Measurements from ENCODE around the gene RING1. TPM values are rescaled to one million over a fixed set of nuclear protein-coding genes. Genes with fewer than 3 reads are reported as not detected.

RING1 gene
- total RNA-seq, 2 experiments from 2014 or later: 31.8 to 40.0 TPM

DNA sequence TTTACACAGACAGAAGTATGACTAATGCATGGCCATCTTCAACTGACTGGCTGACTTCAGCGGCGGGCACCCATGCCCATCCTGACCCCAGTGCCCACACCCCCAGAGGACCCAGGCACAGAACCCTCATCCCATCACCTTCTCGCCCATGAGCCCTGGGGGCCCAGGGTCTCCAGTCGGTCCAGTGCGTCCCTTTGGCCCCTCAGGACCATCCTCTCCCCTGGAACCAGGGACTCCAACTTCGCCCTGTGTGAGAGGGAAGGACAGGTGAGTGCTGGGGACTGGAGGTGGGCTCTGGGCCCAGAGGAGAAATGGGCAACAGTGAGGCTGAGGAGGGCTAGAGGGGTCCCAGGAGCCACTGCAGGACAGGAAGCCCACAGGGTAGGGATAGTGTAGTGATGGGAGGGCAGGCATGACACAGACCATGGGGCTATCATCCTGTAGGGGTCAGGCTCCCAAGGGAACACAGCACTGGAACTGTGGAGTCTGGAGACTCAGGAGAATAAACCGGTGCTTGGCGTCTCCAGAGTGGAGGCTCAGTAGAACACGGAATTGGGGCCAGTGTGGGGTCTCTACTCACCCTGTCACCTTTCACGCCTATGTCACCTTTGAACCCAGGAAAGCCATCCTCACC, 32.7 kb upstream of the RING1 start:
- intact Hi-C loops (cut with micrococcal nuclease; ENCODE audit: unreplicated experiment): no loop called here
- Histone ChIP-seq H2AFZ (ENCODE audit: low read length) (no peak overlapping the region), H3K4me1 (ENCODE audit: insufficient read depth, low read length, poor library complexity, severe bottlenecking) (peaks cover 4% of the 10 kb centered on the region), H3K27ac (ENCODE audit: low read depth, low read length, poor library complexity, severe bottlenecking) (no peak overlapping the region), H3K9me2 (ENCODE audit: insufficient read depth, low read length) (no peaks in the 10 kb centered on the region), H3K4me2 (ENCODE audit: low read length) (no peak overlapping the region), H4K20me1 (ENCODE audit: insufficient read depth, low read length) (no peaks in the 10 kb centered on the region), H3K36me3 (ENCODE audit: insufficient read depth, low read length) (no peaks in the 10 kb centered on the region), H3K79me2 (ENCODE audit: insufficient read depth, low read depth, low read length) (no peaks in the 10 kb centered on the region), H3K9me3 (ENCODE audit: low read length) (no peaks in the 10 kb centered on the region), H3K4me3 (ENCODE audit: low read depth, low read length, poor library complexity, severe bottlenecking) (no peak overlapping the region)
- no TSS peak for BruUV-seq (replicated peaks)
- TF ChIP-seq EZH2phosphoT487 (IDR thresholded peaks at IDR 0.05; ENCODE audit: borderline replicate concordance, low read depth, low read length): no peak
- TF ChIP-seq, protein P1, sequence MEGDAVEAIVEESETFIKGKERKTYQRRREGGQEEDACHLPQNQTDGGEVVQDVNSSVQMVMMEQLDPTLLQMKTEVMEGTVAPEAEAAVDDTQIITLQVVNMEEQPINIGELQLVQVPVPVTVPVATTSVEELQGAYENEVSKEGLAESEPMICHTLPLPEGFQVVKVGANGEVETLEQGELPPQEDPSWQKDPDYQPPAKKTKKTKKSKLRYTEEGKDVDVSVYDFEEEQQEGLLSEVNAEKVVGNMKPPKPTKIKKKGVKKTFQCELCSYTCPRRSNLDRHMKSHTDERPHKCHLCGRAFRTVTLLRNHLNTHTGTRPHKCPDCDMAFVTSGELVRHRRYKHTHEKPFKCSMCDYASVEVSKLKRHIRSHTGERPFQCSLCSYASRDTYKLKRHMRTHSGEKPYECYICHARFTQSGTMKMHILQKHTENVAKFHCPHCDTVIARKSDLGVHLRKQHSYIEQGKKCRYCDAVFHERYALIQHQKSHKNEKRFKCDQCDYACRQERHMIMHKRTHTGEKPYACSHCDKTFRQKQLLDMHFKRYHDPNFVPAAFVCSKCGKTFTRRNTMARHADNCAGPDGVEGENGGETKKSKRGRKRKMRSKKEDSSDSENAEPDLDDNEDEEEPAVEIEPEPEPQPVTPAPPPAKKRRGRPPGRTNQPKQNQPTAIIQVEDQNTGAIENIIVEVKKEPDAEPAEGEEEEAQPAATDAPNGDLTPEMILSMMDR (conservative IDR thresholded peaks at IDR 0.05; ENCODE audit: low read length): no peak
- DNase-seq (ENCODE audit: low spot score): no peak
- ChIA-PET POLR2A (no interaction called here), CTCF (ENCODE audit: unreplicated experiment) (no interaction called here)

DNA sequence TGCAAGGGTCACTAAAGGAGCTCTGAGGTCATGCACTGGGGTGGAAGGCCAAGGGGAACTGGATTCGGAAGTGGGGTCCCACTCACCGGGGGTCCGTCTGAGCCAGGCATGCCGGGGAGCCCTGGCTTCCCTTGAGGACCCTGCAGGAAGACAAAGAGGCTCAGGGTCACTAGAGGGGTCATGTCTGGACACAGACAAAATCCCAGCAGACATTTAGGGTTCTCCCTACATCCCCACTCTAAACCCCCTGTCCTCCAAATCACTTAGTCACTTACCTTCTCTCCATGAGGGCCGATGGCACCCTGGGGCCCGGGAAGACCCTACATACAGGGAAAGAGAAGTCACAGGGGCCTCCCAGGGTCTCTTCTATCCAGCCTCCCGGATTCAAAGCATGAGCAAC, 31.4 kb upstream of the RING1 start:
- Histone ChIP-seq H3K4me3 (ENCODE audit: low read depth, low read length, poor library complexity, severe bottlenecking) (no peak overlapping the region), H3K9me3 (ENCODE audit: low read length) (no peaks in the 10 kb centered on the region), H3K4me1 (ENCODE audit: insufficient read depth, low read length, poor library complexity, severe bottlenecking) (peaks cover 4% of the 10 kb centered on the region), H3K36me3 (ENCODE audit: insufficient read depth, low read length) (no peaks in the 10 kb centered on the region), H3K9me2 (ENCODE audit: insufficient read depth, low read length) (no peaks in the 10 kb centered on the region), H3K27ac (ENCODE audit: low read depth, low read length, poor library complexity, severe bottlenecking) (no peak overlapping the region), H3K79me2 (ENCODE audit: insufficient read depth, low read depth, low read length) (no peaks in the 10 kb centered on the region), H2AFZ (ENCODE audit: low read length) (no peak overlapping the region), H3K4me2 (ENCODE audit: low read length) (no peak overlapping the region), H4K20me1 (ENCODE audit: insufficient read depth, low read length) (no peaks in the 10 kb centered on the region)
- intact Hi-C loops (cut with micrococcal nuclease; ENCODE audit: unreplicated experiment): no loop called here
- BruUV-seq (replicated peaks): no TSS peak
- no peak for DNase-seq (ENCODE audit: low spot score)
- ChIA-PET POLR2A (no interaction called here), CTCF (ENCODE audit: unreplicated experiment) (no interaction called here)
- TF ChIP-seq, protein P1 (conservative IDR thresholded peaks at IDR 0.05; ENCODE audit: low read length): no peak
- no peak for TF ChIP-seq EZH2phosphoT487 (IDR thresholded peaks at IDR 0.05; ENCODE audit: borderline replicate concordance, low read depth, low read length)

DNA sequence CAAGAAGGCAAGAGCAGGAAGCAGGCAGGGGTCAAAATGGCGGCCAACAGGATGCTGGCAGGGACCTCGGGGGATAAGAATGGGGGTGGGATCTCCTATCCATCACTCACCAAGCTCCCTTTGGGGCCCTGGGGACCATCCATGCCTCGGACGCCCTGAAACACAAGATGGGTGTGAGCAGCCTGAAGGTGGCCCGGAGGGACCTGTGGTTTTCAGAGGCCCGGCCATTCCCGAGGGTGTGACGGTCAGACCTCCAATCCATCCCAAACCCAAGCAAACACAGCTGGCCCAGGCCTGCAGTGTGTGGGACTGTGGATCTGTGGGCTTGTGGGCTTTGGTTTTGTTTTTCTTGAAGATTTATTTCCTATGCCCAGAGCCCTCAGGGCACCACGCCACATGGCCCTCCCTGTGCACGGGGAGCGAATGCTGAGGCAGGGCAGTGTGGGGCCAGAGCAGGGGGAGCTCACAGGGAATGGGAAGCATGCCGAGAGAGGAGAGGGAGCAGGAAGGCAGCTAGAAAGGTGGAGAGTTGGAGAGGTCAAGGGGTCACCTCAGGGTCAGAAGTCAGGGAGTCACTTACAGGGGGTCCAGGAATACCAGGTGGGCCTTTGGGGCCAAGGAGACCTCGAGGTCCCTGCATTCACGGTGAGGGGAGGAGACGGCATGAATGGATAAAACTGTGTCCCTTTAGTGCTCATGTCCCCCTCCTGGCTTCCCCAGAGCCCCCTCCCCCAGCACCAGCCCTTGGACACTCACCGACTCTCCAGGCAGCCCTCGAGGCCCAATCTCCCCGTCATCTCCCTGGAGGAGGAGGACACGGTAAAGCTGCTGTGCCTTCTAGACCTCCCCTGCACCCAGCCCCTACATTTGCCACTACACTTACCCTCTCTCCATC, 30.5 kb upstream of the RING1 start:
- Histone ChIP-seq H3K9me2 (ENCODE audit: insufficient read depth, low read length) (no peaks in the 10 kb centered on the region), H3K4me2 (ENCODE audit: low read length) (no peak overlapping the region), H3K4me3 (ENCODE audit: low read depth, low read length, poor library complexity, severe bottlenecking) (no peak overlapping the region), H3K4me1 (ENCODE audit: insufficient read depth, low read length, poor library complexity, severe bottlenecking) (peaks cover 4% of the 10 kb centered on the region), H3K9me3 (ENCODE audit: low read length) (peaks cover 2% of the 10 kb centered on the region; the same call in 1 of the 2 replicates), H3K27ac (ENCODE audit: low read depth, low read length, poor library complexity, severe bottlenecking) (no peak overlapping the region), H3K79me2 (ENCODE audit: insufficient read depth, low read depth, low read length) (no peaks in the 10 kb centered on the region), H4K20me1 (ENCODE audit: insufficient read depth, low read length) (no peaks in the 10 kb centered on the region), H3K36me3 (ENCODE audit: insufficient read depth, low read length) (no peaks in the 10 kb centered on the region), H2AFZ (ENCODE audit: low read length) (no peak overlapping the region)
- ChIA-PET POLR2A (no interaction called here), CTCF (ENCODE audit: unreplicated experiment) (no interaction called here)
- no TSS peak for BruUV-seq (replicated peaks)
- no peak for DNase-seq (ENCODE audit: low spot score)
- TF ChIP-seq, protein P1 (conservative IDR thresholded peaks at IDR 0.05; ENCODE audit: low read length): no peak
- TF ChIP-seq EZH2phosphoT487 (IDR thresholded peaks at IDR 0.05; ENCODE audit: borderline replicate concordance, low read depth, low read length): no peak
- intact Hi-C loops (cut with micrococcal nuclease; ENCODE audit: unreplicated experiment): no loop called here
